ENCODE measurements around the gene TRA2B. TPM values are rescaled to one million over a fixed set of nuclear protein-coding genes. Genes with fewer than 3 reads are reported as not detected.

The TRA2B gene
- total RNA-seq, 2 experiments from 2014 or later = 549 to 585 TPM

DNA sequence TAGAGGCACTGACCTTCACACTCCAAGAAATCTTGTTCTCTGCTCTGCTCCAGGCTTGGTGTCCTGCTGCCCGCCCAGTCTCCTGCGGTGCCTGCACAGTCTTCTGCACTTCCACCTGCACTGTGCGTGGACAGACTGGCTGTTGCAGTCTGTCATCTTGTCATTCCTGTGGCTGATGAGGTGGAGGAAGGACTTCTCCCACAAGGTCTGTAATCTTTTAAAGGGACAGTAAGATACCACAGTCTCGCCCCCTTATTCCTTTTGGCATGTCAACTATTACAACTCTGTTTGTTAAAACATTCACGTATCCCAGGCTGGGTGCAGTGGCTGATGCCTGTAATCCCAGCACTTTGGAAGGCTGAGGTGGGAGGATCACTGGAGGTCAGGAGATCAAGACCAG is 58.9 kb downstream of the TRA2B start:
- ChIA-PET POLR2A (no interaction called here), CTCF (no interaction called here)
- Histone ChIP-seq H3K9me3 (ENCODE audit: control insufficient read depth in 1 of 2, insufficient read depth in 1 of 2, low read length in 2 of 2) (no peaks in the 10 kb centered on the region), H3K36me3 (ENCODE audit: insufficient read depth, low read length) (no peaks in the 10 kb centered on the region), H3K4me3 (ENCODE audit: low read length) (no peak overlapping the region), H3K27ac (ENCODE audit: low read depth in 1 of 2, low read length in 2 of 2) (no peak overlapping the region), H3K4me1 (ENCODE audit: insufficient read depth, low read length) (no peaks in the 10 kb centered on the region), H3K27me3 (ENCODE audit: control insufficient read depth in 1 of 2, insufficient read depth in 2 of 2, low read length in 2 of 2) (no peaks in the 10 kb centered on the region)
- ATAC-seq (ENCODE audit: poor library complexity) (no peak), DNase-seq (no peak)
- Mint-ChIP-seq H3K36me3 (ENCODE audit: low read depth) (no peaks in the 10 kb centered on the region), H3K27ac (no peak overlapping the region), H3K27me3 (peaks cover 17% of the 10 kb centered on the region), H3K4me3 (no peak overlapping the region), H3K9me3 (no peaks in the 10 kb centered on the region), H3K4me1 (ENCODE audit: low read depth) (no peaks in the 10 kb centered on the region)
- intact Hi-C loops (cut with DNase I, micrococcal nuclease) = no loop called here
- TF ChIP-seq, protein P1, sequence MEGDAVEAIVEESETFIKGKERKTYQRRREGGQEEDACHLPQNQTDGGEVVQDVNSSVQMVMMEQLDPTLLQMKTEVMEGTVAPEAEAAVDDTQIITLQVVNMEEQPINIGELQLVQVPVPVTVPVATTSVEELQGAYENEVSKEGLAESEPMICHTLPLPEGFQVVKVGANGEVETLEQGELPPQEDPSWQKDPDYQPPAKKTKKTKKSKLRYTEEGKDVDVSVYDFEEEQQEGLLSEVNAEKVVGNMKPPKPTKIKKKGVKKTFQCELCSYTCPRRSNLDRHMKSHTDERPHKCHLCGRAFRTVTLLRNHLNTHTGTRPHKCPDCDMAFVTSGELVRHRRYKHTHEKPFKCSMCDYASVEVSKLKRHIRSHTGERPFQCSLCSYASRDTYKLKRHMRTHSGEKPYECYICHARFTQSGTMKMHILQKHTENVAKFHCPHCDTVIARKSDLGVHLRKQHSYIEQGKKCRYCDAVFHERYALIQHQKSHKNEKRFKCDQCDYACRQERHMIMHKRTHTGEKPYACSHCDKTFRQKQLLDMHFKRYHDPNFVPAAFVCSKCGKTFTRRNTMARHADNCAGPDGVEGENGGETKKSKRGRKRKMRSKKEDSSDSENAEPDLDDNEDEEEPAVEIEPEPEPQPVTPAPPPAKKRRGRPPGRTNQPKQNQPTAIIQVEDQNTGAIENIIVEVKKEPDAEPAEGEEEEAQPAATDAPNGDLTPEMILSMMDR (IDR thresholded peaks at IDR 0.05) = no peak

DNA sequence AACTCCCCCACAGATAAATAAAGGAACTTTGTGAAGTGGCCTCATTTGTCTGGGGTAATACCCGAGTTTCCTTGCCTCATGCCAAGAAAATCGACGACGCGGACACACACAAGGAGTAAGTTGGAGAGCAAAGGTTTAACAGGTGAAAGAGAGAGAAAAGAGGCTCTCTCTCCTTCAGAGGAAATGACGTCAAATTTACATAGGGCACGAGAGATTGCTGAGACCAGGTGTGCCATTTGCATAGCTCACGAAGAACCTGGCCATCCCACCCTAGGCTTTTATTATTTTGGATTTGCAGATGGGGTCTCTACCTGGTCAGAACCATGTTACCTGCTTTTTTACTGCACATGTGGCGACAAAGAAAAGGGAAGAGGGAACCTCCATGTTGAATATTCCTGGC is 63.7 kb downstream of the TRA2B start:
- H3K27me3 ChIP-seq (ENCODE audit: control insufficient read depth in 1 of 2, insufficient read depth in 2 of 2, low read length in 2 of 2) = no peaks in the 10 kb centered on the region
- Mint-ChIP-seq H3K9me3 (no peaks in the 10 kb centered on the region), H3K4me3 (no peak overlapping the region), H3K36me3 (ENCODE audit: low read depth) (no peaks in the 10 kb centered on the region), H3K27me3 (peaks cover 7% of the 10 kb centered on the region), H3K4me1 (ENCODE audit: low read depth) (no peaks in the 10 kb centered on the region), H3K27ac (no peak overlapping the region)
- no peak for DNase-seq
- no peak for ATAC-seq (ENCODE audit: poor library complexity)
- ChIA-PET CTCF (no interaction called here), POLR2A (interaction anchor here (0.5 kb wide), 1 partner anchor 10 kb away, joined by 3 read pairs; no protein-coding TSS in a partner anchor)
- intact Hi-C loops (cut with DNase I, micrococcal nuclease) = no loop called here
- no peaks in the 10 kb centered on the region for H3K36me3 ChIP-seq (ENCODE audit: insufficient read depth, low read length)
- H3K4me1 ChIP-seq (ENCODE audit: insufficient read depth, low read length) = no peaks in the 10 kb centered on the region
- H3K27ac ChIP-seq (ENCODE audit: low read depth in 1 of 2, low read length in 2 of 2) = no peak overlapping the region
- H3K4me3 ChIP-seq (ENCODE audit: low read length) = no peak overlapping the region
- no peaks in the 10 kb centered on the region for H3K9me3 ChIP-seq (ENCODE audit: control insufficient read depth in 1 of 2, insufficient read depth in 1 of 2, low read length in 2 of 2)
- TF ChIP-seq, protein P1 (IDR thresholded peaks at IDR 0.05) = no peak

DNA sequence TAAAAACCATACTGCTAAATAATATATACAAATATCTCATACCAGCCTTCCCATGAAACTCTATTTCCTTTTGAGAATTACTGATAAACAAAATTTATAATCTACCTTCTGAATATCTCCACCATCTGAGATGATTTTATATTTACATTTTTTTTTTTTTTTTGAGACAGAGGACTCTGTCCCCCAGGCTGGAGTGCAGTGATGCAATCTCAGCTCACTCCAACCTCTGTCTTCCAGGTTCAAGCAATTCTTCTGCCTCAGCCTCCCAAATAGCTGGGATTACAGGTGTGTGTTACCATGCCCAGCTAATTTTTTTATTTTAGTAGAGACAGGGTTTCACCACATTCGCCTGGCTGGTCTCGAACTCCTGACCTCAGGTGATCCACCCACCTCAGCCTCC is 70.2 kb downstream of the TRA2B start:
- Mint-ChIP-seq H3K4me1 (ENCODE audit: low read depth) (no peaks in the 10 kb centered on the region), H3K36me3 (ENCODE audit: low read depth) (no peaks in the 10 kb centered on the region), H3K4me3 (no peak overlapping the region), H3K27me3 (peaks cover 8% of the 10 kb centered on the region), H3K27ac (no peak overlapping the region), H3K9me3 (no peaks in the 10 kb centered on the region)
- H3K9me3 ChIP-seq (ENCODE audit: control insufficient read depth in 1 of 2, insufficient read depth in 1 of 2, low read length in 2 of 2) = no peaks in the 10 kb centered on the region
- TF ChIP-seq, protein P1 (IDR thresholded peaks at IDR 0.05) = no peak
- POLR2A ChIA-PET = no interaction called here
- no peak for DNase-seq
- intact Hi-C loops (cut with DNase I, micrococcal nuclease) = no loop called here
- no peak for ATAC-seq (ENCODE audit: poor library complexity)
- CTCF ChIA-PET = interaction anchor here (0.5 kb wide), 1 partner anchor 16 kb away, joined by 3 read pairs; no protein-coding TSS in a partner anchor
- H3K27me3 ChIP-seq (ENCODE audit: control insufficient read depth in 1 of 2, insufficient read depth in 2 of 2, low read length in 2 of 2) = no peaks in the 10 kb centered on the region
- H3K27ac ChIP-seq (ENCODE audit: low read depth in 1 of 2, low read length in 2 of 2) = no peak overlapping the region
- H3K36me3 ChIP-seq (ENCODE audit: insufficient read depth, low read length) = no peaks in the 10 kb centered on the region
- H3K4me1 ChIP-seq (ENCODE audit: insufficient read depth, low read length) = no peaks in the 10 kb centered on the region
- no peak overlapping the region for H3K4me3 ChIP-seq (ENCODE audit: low read length)
